C4-2B (cell line): ENCODE measurements around the gene WSB1.

Experiments used
- ZFX ChIP-seq: fragments of 450-650 bp; IDR thresholded peaks from 2 replicates; pipeline ENCODE4 v1.6.1; 2017
- TF ChIP-seq, protein P1 (sequence below): fragments of 450-650 bp; conservative IDR thresholded peaks from 2 replicates; pipeline ENCODE4 v1.5.1; 2017; ENCODE audit warnings: mild to moderate bottlenecking

- TF ChIP-seq, protein P1, sequence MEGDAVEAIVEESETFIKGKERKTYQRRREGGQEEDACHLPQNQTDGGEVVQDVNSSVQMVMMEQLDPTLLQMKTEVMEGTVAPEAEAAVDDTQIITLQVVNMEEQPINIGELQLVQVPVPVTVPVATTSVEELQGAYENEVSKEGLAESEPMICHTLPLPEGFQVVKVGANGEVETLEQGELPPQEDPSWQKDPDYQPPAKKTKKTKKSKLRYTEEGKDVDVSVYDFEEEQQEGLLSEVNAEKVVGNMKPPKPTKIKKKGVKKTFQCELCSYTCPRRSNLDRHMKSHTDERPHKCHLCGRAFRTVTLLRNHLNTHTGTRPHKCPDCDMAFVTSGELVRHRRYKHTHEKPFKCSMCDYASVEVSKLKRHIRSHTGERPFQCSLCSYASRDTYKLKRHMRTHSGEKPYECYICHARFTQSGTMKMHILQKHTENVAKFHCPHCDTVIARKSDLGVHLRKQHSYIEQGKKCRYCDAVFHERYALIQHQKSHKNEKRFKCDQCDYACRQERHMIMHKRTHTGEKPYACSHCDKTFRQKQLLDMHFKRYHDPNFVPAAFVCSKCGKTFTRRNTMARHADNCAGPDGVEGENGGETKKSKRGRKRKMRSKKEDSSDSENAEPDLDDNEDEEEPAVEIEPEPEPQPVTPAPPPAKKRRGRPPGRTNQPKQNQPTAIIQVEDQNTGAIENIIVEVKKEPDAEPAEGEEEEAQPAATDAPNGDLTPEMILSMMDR, result no peak
- no peak for TF ChIP-seq ZFX
Observed at GRCh38 chr17:27348196-27348595, 54.3 kb downstream of the WSB1 start.
